ENCODE results near the gene ABLIM1.

The ABLIM1 gene

DNA sequence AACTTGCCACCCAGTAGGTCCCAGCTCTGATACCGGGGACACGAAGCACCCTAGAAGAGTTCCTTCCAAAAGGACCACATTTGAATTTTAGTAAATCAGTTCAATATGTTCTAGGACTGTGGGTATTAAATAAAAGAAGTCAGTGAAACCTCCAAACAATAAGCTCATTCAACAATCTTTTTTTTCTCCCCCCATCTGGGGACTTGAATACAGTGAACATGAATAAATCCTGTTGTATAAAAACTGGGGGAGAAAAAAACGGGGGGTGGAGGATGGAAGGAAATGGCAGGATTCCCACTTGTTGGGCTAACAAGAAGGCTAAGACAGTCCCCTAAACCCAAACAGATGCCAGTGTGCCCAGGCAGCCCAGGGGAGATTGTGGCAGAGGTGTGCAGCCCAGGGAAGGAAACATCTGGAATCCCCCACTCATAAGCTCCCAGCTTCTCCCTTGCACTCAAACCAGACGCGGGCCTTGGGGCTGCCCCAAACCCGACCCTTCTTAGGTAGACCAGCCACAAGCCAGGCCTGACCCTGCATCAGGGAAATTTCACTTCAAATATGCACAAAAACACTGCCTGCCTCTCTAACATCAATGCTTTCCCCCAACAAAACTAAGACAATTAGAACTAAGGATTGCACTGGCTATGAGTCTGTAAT, 262.6 kb downstream of the ABLIM1 start:
- Histone ChIP-seq H3K79me2 (ENCODE audit: low read length) (no peaks in the 10 kb centered on the region), H3K9me2 (replicated peaks; ENCODE audit: insufficient read depth, low read length) (no peaks in the 10 kb centered on the region), H3K4me1 (ENCODE audit: low read length) (no peaks in the 10 kb centered on the region), H2AFZ (ENCODE audit: low read length) (no peak overlapping the region), H3F3A (ENCODE audit: insufficient read depth, low read length) (no peaks in the 10 kb centered on the region), H3K27ac (ENCODE audit: low read length) (no peak overlapping the region), H3K9me3 (replicated peaks; ENCODE audit: insufficient read depth, low read length) (no peaks in the 10 kb centered on the region), H3K4me3 (ENCODE audit: low read length) (no peak overlapping the region), H4K20me1 (ENCODE audit: insufficient read depth, low read length) (no peaks in the 10 kb centered on the region), H3K9ac (ENCODE audit: low read length) (no peak overlapping the region), H3K4me2 (ENCODE audit: low read depth, low read length) (no peak overlapping the region), H3K27me3 (replicated peaks; ENCODE audit: insufficient read depth, low read length) (no peaks in the 10 kb centered on the region), H3K36me3 (replicated peaks; ENCODE audit: insufficient read depth, low read length) (no peaks in the 10 kb centered on the region)
- no peak for TF ChIP-seq EZH2 (optimal IDR thresholded peaks at IDR 0.05; ENCODE audit: low read depth, low read length)
- TF ChIP-seq, protein P1, sequence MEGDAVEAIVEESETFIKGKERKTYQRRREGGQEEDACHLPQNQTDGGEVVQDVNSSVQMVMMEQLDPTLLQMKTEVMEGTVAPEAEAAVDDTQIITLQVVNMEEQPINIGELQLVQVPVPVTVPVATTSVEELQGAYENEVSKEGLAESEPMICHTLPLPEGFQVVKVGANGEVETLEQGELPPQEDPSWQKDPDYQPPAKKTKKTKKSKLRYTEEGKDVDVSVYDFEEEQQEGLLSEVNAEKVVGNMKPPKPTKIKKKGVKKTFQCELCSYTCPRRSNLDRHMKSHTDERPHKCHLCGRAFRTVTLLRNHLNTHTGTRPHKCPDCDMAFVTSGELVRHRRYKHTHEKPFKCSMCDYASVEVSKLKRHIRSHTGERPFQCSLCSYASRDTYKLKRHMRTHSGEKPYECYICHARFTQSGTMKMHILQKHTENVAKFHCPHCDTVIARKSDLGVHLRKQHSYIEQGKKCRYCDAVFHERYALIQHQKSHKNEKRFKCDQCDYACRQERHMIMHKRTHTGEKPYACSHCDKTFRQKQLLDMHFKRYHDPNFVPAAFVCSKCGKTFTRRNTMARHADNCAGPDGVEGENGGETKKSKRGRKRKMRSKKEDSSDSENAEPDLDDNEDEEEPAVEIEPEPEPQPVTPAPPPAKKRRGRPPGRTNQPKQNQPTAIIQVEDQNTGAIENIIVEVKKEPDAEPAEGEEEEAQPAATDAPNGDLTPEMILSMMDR (IDR thresholded peaks at IDR 0.05; ENCODE audit: low read length), result no peak
- TF ChIP-seq EZH2phosphoT487 (IDR thresholded peaks at IDR 0.05; ENCODE audit: low read length), result no peak
- no peak for DNase-seq

DNA sequence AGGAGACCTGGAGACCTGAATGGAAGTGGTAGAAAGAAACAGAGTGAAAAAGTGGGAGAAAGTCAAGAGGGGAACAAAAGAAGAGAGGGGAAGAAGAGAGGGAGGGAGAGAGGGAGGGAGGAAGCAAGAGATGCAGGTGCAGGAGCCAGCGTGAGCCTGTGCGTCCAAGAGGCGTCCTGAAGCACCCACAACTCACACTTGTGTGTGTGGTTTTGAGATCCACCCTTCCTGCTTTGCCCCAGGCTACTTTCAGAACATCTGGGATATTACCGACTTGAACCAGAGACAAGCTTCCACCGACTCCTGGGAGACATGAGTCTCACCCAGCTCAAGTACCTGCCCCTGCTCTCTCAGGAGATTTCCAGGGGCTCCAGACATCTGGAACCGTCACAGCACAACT, 263.5 kb downstream of the ABLIM1 start:
- Histone ChIP-seq H4K20me1 (ENCODE audit: insufficient read depth, low read length) (no peaks in the 10 kb centered on the region), H3K9me2 (replicated peaks; ENCODE audit: insufficient read depth, low read length) (no peaks in the 10 kb centered on the region), H3K79me2 (ENCODE audit: low read length) (no peaks in the 10 kb centered on the region), H3F3A (ENCODE audit: insufficient read depth, low read length) (no peaks in the 10 kb centered on the region), H3K4me2 (ENCODE audit: low read depth, low read length) (no peak overlapping the region), H3K9ac (ENCODE audit: low read length) (no peak overlapping the region), H3K4me1 (ENCODE audit: low read length) (no peaks in the 10 kb centered on the region), H3K27me3 (replicated peaks; ENCODE audit: insufficient read depth, low read length) (no peaks in the 10 kb centered on the region), H3K9me3 (replicated peaks; ENCODE audit: insufficient read depth, low read length) (no peaks in the 10 kb centered on the region), H3K36me3 (replicated peaks; ENCODE audit: insufficient read depth, low read length) (no peaks in the 10 kb centered on the region), H2AFZ (ENCODE audit: low read length) (no peak overlapping the region), H3K27ac (ENCODE audit: low read length) (no peak overlapping the region), H3K4me3 (ENCODE audit: low read length) (no peak overlapping the region)
- TF ChIP-seq EZH2phosphoT487 (IDR thresholded peaks at IDR 0.05; ENCODE audit: low read length) (no peak), EZH2 (optimal IDR thresholded peaks at IDR 0.05; ENCODE audit: low read depth, low read length) (no peak)
- TF ChIP-seq, protein P1 (IDR thresholded peaks at IDR 0.05; ENCODE audit: low read length), result no peak
- DNase-seq, result no peak

DNA sequence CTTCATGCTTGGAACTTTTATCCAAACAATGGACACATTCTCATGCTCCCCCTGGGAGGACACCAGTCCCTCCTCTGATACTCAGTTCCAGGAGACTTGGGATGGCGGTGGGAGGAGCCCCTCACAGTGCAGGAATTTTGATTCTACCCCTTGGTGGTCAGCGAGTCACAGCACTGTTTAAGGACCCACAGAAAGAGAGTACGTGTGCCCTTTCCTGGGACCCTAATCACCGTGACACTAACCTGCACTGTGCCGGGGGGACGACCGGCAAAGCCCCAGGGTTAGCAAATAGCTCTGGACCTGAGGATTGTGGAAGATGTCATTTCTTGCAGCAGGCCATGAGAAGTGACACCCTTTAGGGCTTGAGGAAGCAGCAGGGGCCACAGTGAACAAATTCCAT, 264.2 kb downstream of the ABLIM1 start:
- H3K27me3 ChIP-seq (replicated peaks; ENCODE audit: insufficient read depth, low read length), result no peaks in the 10 kb centered on the region
- H3K4me3 ChIP-seq (ENCODE audit: low read length), result no peak overlapping the region
- H2AFZ ChIP-seq (ENCODE audit: low read length), result no peak overlapping the region

More for the DNA sequence above, 264.2 kb downstream of the ABLIM1 start:
- DNase-seq, result no peak
- TF ChIP-seq EZH2phosphoT487 (IDR thresholded peaks at IDR 0.05; ENCODE audit: low read length) (no peak), EZH2 (optimal IDR thresholded peaks at IDR 0.05; ENCODE audit: low read depth, low read length) (no peak)
- TF ChIP-seq, protein P1 (IDR thresholded peaks at IDR 0.05; ENCODE audit: low read length), result no peak
- no peak overlapping the region for H3K27ac ChIP-seq (ENCODE audit: low read length)
- H4K20me1 ChIP-seq (ENCODE audit: insufficient read depth, low read length), result no peaks in the 10 kb centered on the region
- H3K9ac ChIP-seq (ENCODE audit: low read length), result no peak overlapping the region
- no peaks in the 10 kb centered on the region for H3K9me3 ChIP-seq (replicated peaks; ENCODE audit: insufficient read depth, low read length)
- H3K9me2 ChIP-seq (replicated peaks; ENCODE audit: insufficient read depth, low read length), result no peaks in the 10 kb centered on the region
- no peaks in the 10 kb centered on the region for H3K4me1 ChIP-seq (ENCODE audit: low read length)
- no peaks in the 10 kb centered on the region for H3F3A ChIP-seq (ENCODE audit: insufficient read depth, low read length)
- no peaks in the 10 kb centered on the region for H3K79me2 ChIP-seq (ENCODE audit: low read length)
- H3K4me2 ChIP-seq (ENCODE audit: low read depth, low read length), result no peak overlapping the region
- H3K36me3 ChIP-seq (replicated peaks; ENCODE audit: insufficient read depth, low read length), result no peaks in the 10 kb centered on the region

Measured in MM.1S (cell line).